Vagina (tissue), 2 donors: Measurements from ENCODE around the gene GRB7.

Experiments
- POLR2A ChIP-seq, 2 donors: fragments of 450-650 bp; IDR thresholded peaks; one replicate each; pipeline ENCODE4 v1.6.1; 2017; ENCODE audit warnings: antibody characterized with exemption in 2 of 2, mild to moderate bottlenecking in 2 of 2, moderate library complexity in 2 of 2
- POLR2AphosphoS5 ChIP-seq, 2 donors: sonication (generic); formaldehyde crosslinking; IDR thresholded peaks; one replicate each; pipeline ENCODE4 v1.9.0; 2017; ENCODE audit warnings: antibody characterized with exemption in 2 of 2, mild to moderate bottlenecking in 2 of 2, low read depth in 1 of 2; ENCODE audit not compliant: insufficient read depth in 1 of 2
- TF ChIP-seq, protein P1 (sequence below), 3 experiments: fragments of 450-650 bp in 2 of 3; fragments of 200-600 bp in 1 of 3; sonication (generic) in 1 of 3; IDR thresholded peaks; one replicate each; pipeline ENCODE4 v1.5.1; 2017 to 2019; ENCODE audit warnings: antibody characterized with exemption in 3 of 3, mild to moderate bottlenecking in 2 of 3, moderate library complexity in 2 of 3

DNA sequence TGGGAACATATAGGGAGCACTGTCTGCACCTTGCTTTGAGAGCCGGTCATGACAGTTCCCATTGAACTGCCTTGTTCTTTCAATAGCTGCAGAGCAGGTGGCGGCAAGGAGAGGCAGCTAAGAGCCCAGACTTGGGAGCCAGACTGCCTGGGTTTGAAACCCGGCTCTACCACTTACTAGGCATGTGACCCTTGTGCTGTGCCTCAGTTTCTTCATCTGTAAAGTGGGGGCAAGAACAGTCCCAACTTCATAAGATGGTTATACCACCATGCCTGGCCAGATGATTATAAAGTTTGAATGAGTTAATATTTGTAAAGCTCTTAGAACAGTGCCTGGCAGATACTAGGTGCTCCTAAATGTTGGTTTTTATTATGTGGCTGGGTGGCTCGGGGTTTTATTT, 23.5 kb upstream of the GRB7 start:
- TF ChIP-seq, protein P1, sequence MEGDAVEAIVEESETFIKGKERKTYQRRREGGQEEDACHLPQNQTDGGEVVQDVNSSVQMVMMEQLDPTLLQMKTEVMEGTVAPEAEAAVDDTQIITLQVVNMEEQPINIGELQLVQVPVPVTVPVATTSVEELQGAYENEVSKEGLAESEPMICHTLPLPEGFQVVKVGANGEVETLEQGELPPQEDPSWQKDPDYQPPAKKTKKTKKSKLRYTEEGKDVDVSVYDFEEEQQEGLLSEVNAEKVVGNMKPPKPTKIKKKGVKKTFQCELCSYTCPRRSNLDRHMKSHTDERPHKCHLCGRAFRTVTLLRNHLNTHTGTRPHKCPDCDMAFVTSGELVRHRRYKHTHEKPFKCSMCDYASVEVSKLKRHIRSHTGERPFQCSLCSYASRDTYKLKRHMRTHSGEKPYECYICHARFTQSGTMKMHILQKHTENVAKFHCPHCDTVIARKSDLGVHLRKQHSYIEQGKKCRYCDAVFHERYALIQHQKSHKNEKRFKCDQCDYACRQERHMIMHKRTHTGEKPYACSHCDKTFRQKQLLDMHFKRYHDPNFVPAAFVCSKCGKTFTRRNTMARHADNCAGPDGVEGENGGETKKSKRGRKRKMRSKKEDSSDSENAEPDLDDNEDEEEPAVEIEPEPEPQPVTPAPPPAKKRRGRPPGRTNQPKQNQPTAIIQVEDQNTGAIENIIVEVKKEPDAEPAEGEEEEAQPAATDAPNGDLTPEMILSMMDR (IDR thresholded peaks at IDR 0.05): no peak
- TF ChIP-seq POLR2AphosphoS5 (IDR thresholded peaks at IDR 0.05; ENCODE audit: insufficient read depth in 1 of 2, low read depth in 1 of 2) (no peak), POLR2A (IDR thresholded peaks at IDR 0.05) (no peak)
